CD1c-positive myeloid dendritic cell (primary cell): ENCODE data around the gene INPP4B.
"Not testable (repeated sequence)": the region's sequence is repeated elsewhere in the genome, so short reads cannot be mapped to it uniquely, and the experiment has no call there.

Experiments used
- DNase-seq: peaks from one replicate; pipeline ENCODE4 v3.0.0-alpha.2; 2016; ENCODE audit errors: extremely low spot score

INPP4B gene

DNA sequence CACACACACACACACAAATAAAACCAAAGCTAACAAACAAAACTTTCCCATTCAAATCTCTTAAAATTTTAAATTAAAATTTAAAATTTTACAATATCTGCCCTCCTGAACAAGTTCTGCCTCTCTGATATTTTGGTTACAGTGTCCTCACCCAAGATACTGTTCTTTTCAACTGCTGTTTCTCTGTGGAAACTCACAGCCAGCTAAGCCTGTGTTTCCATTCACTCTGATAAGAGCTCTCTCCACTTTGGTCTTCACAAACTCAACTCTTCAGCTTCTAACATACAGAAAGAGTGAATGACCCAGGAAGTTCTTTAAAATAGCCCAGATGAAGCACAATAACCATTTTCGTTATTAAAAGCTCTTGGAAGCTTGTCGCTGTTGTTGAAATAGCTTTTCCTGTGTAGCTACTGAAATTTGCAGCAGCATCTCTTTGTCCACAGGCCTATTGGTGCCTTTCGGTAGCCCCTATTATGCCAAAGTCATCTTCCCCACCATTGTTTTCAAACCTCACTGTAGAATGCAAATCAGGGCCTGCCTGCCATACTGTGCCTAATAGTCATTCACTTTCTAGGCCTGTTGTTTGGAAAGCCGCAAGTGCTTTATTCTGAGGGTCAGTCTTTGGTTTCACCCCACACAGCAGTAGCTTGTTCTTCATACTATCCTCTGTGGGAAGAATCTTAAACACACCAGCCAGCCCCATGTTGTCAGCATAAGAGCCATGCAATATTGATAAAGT lies 19.4 kb downstream of the INPP4B start:
- no peak for DNase-seq

- no peak for DNase-seq
Observed at GRCh38 chr4:142824368-142824767, 21.7 kb downstream of the INPP4B start.

GRCh38 chr4:142823796-142824195 lies 22.3 kb downstream of the INPP4B start:
- no peak for DNase-seq

DNA sequence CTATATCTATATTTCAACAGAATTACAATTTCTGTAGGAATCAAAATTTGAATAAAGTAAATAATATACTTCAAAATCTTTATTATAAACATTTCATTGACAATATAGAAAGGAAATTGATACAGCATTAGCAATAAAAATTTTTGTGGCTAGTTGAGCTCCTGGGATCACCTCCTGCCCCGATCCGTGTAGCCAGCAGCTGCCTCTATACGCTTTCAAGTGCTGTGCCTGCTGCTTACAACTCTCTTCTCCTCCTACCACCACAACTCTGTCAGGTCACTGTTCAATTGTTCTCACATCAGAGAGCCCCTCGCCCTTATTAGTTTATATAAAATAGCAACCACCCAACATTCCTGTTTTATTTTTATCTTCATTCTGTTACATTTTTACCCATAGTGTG lies 27.6 kb downstream of the INPP4B start:
- DNase-seq: no peak

GRCh38 chr4:142818031-142818430 lies 28.1 kb downstream of the INPP4B start:
- DNase-seq: no peak

DNA sequence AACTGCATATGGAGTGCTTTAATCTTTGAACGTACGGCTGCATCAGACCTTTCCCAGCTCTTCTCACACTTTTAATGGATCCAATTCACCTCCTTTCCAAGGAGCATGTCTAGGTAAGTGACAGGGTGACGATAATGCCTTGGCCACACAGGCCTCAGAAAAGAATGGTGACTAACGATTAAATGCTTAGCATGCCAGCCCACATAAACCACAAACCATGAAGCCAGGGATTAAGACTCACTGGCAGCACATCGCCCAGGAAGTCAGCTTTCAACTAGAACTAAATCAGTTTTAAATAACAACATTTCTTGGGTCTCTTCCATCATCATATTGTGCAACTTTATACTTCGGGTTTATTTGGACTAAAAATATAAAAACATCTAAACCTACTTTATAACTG lies 28.7 kb downstream of the INPP4B start:
- DNase-seq: peak; percentile 24

DNA sequence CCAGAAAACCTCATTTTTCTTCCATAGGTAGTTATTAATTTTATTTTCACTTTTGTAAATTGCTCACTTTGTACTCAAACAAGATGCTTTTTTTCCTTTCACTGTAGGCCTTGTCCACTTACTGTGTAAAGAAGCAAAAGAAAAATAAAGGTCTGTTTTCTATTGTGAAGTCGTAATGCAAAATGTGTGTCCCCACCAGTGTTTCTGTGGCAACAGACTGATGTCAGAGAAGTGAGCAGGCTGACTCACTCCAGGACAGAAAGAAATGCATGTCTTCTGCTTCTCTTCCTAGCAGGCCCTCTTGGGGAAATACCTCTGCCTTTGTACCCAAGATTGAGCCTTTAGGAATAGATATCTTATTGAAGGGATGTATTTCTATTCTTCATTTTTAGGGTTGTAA lies 30.3 kb downstream of the INPP4B start:
- DNase-seq: no peak

DNA sequence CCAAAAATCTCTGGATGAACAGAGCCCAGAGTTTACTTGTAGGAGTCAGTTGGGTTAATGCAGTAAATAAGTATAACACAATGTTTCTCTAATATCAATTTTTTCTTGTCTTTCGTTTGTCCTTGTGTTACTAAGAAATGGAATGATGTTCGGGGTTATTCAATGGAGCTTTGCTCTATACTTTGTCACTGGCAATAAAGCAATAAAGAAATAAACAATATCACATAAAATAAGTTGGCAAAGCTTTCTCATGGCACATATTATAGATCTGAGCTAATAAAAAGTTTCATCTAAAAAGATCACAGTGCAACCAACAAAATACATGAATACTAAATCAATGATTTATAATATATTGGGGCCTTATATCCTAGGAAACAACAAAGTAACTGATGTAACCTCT lies 32.7 kb downstream of the INPP4B start:
- DNase-seq: no peak

GRCh38 chr4:142812091-142812490 lies 34.0 kb downstream of the INPP4B start:
- no peak for DNase-seq

- no peak for DNase-seq
Observed at GRCh38 chr4:142811034-142811433, 35.1 kb downstream of the INPP4B start.

- DNase-seq: no peak
Observed at GRCh38 chr4:142809559-142809958, 36.5 kb downstream of the INPP4B start.

- DNase-seq: not testable (repeated sequence)
Observed at GRCh38 chr4:142803879-142804278, 42.2 kb downstream of the INPP4B start.

DNA sequence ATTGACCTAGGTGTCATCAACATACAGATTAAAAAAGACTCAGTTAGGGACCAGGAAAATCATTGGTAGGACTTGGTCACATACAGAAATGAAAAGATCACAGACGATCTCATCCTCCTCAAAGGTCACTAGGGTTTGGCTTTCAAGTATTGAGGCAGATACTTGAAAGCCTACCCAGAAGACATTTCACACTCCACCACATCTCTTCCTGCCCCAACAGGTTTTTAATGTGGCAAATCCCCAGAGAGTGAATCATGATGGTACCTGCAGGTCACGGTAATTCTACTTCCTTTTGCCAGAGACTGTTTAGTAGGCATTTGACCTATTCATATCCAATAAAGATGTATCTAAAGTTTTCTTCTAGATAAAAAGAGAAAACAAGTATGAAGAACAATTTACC lies 44.1 kb downstream of the INPP4B start:
- DNase-seq: no peak

DNA sequence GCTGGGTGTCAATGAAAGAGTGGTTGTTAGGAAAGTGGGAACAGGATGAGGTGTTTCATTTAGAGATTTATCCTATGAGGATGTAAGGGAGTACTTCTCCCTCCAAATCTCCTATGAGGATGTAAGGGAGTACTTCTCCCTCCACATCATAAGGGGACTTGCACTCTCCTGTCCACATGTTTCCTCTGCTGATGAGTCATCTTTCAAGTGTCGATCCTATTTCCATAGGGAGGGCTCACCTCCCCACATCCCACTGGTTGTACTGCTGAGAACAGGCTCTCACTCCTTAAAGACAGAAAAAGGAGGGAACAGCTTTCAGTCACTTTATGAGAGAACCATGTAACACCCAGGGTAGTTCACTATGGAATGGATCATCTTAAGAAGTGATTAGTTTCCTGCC lies 65.0 kb downstream of the INPP4B start:
- DNase-seq: no peak

GRCh38 chr4:142778900-142779299 lies 67.2 kb downstream of the INPP4B start:
- DNase-seq: no peak

DNA sequence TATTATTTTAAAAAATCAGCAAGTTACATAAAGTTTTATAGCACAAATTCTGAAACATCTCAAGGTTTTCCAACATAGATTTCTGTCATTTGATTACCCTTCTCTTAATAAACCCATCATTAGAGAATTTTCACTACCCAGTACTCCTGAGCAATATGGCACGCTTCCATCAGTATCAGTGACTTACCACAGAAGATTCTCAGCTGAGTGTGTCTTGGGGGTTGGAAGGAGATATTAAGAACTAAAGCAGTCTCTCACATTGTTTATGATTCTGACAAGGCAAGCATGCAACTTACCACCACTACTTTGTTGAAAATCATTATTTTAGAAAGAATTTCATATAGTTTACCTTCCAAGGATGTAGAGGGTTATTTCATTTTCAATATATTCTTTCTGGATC lies 67.7 kb downstream of the INPP4B start:
- DNase-seq: no peak

DNA sequence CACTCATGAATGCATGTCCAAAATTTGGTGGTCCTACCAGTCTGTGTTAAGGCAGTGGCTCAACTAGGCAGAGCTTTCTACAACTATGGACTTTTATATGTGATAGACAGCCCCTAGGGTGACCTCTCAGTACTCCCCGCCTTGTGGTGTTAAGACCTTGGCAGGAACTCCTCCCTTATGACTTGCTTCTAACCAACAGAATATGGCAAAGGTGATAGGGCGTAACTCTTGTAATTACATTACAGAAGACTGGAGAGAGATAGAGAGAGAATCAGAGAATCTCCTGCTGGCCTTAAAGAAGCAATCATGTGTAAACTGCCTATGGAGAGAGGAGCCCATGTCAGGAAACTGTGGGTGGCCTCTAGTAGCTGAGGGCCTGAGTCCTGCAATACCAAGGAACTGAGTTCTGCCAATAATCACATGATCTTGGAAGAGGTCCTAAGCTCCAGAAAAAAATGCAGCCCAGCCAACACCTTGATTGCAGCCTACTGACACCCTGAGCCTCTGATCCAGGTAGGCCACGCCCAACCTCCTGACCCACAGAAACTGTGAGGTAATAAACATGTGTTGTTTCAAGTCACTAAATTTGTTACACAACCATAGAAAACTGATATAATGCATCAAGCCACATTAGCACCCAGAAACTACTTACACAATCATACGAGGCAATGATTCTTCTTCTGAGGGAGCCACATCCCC lies 68.9 kb downstream of the INPP4B start:
- DNase-seq: no peak

DNA sequence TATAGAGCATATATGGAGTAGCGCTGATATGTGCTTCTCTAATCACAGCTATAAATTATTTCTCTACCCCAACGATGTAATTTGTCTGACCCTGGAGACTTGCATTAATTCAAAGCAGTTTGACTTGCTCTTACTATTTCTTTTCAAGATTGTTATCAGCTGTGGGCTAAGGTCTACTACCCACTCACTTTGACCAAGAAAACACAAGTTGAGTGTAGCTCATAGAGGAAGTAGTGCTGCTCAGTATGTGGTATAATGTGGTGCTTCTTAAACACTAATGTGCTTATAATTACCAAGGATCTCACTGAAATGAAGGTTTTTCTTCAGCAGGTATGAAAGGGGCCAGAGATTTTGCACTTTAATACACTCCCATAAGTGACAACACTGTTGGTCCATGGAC lies 70.1 kb downstream of the INPP4B start:
- DNase-seq: no peak

GRCh38 chr4:142773505-142773904 lies 72.6 kb downstream of the INPP4B start:
- DNase-seq: no peak

GRCh38 chr4:142762280-142762679 lies 83.8 kb downstream of the INPP4B start:
- no peak for DNase-seq

DNA sequence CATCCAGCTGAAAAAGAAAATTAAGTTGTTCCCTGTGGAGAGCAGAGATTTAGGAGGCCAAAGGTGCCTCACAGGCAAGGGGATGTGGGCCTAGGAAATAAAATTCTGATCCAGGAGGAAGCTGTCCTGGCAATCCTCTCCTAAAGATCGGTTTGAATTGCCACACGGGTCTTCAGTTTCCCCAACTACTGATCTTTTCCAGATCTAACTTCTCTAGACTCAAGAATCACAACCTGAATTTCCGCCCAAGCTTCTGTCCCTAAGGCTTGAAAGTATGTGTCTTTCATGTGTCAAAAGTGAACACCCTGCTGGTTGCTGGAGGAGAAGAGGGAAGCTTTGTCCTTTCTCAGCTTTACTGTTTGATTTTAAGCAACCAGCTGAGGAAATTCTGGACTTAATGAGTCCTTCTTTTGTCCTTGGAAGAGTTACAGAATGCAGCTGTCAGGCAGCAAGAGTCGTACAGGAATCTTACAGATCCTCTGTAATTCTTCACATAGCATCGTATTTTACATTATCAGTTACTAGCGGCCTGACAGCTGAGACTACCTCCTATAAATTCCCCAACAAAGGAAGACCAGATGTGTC lies 93.8 kb downstream of the INPP4B start:
- DNase-seq: no peak

- DNase-seq: no peak
Observed at GRCh38 chr4:142743121-142743825, 102.8 kb downstream of the INPP4B start.

DNA sequence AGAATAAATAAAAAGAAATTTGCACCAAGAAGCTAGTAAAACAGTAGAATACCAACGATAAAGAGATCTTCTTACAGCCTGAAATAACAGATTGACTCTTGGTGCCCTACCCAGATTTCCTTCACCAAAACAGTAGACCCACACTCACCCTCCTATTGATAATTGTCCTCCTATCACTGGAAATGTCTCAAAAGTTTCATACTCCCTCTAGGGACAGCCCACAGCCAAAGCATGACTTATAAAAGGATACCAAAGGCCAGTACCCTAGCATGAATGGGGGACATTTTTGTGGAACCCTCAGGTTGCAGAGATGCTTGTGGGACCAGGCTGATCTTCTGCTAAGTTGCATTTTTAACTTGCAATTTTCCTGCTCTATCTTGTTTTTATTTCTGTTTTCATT lies 104.1 kb downstream of the INPP4B start:
- DNase-seq: no peak
